Measurements from ENCODE around the gene FPGS.
"Not testable (repeated sequence)": the region's sequence is repeated elsewhere in the genome, so short reads cannot be mapped to it uniquely, and the experiment has no call there.

Gene FPGS

GRCh38 chr9:127812936-127813675 lies 10.4 kb downstream of the FPGS start:
- DNase-seq (ENCODE audit: low read depth): no peak

GRCh38 chr9:127813686-127814226 lies 11.1 kb downstream of the FPGS start:
- DNase-seq (ENCODE audit: low read depth): no peak

- no peak for DNase-seq (ENCODE audit: low read depth)
These were observed 12.2 kb downstream of the FPGS start for GRCh38 chr9:127814619-127815511.

DNA sequence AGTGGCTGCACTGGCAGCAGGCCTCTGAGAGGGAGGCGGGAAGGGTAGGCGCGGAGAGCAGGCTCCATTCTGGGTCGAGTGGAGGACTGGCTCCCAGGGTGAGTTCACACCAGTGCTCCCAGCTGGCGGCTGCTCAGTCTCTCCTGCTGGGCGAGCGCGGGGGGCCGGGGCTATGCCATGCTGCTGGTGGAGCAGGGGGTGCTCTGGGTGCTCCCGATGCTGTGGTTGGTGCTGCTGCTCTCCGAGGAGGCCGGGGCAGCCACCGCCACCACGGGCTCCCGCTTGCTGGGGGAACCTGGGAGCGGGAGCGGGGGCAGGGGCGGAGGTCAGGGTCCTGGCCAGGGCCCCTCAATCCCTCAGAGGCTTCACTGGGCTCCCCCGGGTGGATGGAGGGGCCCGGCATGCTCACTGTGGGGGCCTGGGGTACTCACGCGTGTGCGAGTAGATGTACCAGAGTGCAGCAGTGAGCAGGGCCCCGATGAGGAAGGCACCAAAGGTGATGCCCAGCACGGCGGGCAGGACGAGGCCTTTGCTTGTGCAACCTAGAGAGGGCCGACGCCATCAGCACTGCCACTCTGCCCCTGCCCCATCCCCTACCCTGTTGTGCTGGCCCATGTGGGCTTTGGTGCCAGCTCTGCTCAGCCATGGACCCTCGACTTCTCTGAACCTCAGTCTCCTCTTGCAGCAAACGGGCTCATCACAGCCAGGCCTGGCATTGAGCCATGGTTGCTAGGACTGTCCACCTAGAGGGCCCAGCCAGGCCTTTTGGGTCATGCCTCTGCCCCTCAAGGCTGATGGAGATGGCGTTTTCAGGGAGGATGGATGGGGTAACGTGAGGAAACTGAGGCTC lies 13.1 kb downstream of the FPGS start:
- no peak for DNase-seq (ENCODE audit: low read depth)

GRCh38 chr9:127816362-127816725 lies 13.7 kb downstream of the FPGS start:
- no peak for DNase-seq (ENCODE audit: low read depth)

- no peak for DNase-seq (ENCODE audit: low read depth)
These were observed 14.0 kb downstream of the FPGS start for GRCh38 chr9:127816728-127817127.

DNA sequence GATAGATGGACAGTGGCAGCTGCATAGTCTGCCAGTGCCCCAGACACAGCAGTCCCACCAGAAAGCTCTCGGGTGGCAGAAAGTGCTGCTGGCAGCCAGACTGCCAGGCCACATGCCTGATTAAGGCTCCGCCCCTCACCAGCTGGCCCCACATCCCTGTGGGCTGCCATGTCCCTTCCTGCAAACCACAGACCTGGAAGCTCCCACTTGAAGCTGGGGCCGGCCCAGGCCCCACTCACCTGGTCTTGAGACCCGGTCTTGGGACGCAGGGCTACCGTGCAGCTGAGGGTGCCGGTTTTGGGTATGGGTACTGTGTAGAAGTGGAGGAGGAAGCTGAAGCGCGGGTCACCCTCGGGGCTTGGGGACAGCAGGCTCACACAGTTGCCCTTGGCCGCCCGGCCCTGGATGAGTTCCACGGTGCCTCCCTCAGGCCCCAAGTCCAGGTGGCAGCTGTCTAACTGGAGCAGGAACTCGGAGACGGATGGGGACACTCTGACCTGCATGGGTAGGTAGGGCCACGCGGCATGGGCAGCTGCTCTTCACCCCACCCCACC lies 15.3 kb downstream of the FPGS start:
- no peak for DNase-seq (ENCODE audit: low read depth)

DNA sequence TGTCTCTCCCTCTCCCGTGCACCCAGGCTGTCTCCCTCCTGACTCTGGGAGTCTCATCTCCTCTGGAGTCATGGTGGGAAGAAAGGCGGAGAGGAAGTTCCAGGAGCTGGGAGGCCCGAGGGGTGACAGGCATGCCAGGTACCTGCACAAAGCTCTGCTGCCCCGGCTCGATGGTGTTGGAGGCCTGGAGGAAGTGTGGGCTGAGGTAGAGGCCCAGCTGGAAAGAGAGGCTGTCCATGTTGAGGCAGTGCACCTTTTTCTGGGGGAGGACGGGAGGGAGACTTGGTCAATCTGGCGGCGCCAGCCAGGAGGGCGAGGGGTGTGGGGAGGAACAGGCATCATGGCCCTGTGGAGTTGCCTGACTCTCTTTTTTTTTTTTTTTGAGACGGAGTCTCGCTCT lies 15.9 kb downstream of the FPGS start:
- no peak for DNase-seq (ENCODE audit: low read depth)

DNA sequence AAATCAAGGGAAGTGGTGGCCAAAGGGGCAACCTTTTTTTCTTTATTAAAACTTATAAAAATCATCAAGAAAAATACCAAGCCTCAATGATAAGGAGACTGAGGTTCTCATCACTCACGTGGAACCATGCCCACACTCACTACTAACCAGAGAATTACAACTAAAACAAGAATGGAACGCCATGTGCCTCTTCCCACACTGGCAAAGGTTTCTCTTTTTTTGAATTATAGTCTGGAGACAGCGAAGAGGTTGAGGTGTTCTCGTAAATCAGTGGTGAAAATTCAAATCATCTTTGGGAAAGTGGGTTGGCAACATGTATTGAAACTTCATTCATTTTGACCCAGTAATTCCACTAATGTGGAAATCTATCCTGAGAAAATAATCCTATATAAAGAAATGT lies 19.4 kb downstream of the FPGS start:
- no peak for DNase-seq (ENCODE audit: low read depth)

- no peak for DNase-seq (ENCODE audit: low read depth)
These were observed 22.8 kb downstream of the FPGS start for GRCh38 chr9:127825319-127826051.

GRCh38 chr9:127826253-127826913 lies 23.7 kb downstream of the FPGS start:
- no peak for DNase-seq (ENCODE audit: low read depth)

DNA sequence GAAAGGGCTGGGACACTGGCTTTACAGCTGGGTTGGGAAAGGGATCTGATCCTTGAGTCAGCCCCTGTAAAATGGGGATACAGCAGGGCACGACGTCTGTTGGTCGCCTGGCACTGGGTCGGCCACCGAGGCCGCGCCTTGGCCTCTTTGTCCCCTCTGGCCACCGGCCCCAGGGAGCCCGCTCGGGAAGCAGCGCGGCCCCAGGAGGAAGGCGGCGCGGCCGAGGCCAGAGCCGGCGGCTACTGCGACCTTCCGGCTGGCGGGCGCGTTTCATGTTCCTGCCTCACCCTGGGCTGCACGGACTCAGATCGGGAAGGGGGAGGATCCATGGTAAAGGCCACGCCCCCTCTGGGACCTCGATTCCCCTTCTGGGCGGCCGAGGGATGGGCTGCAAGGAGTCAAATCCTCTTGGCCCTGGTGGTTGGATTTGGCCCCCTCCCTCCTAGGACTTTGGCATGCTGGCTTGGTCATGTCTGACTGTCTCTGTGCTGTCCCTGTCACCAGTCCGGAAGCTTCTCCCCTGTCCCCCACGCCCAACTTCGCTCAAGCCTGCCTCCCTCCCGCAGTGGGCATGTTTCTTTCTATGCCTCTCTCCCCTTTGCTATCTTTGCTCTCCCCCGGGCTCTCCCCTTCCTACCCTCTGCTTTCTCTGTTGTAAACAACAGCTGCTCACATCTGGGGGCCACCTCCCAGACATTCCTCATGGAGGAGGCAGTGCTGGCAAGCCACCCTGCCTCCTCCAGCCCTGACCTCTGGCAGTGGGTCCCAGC lies 25.8 kb downstream of the FPGS start:
- peak; percentile 77 for DNase-seq (ENCODE audit: low read depth)

- DNase-seq (ENCODE audit: low read depth): no peak
These were observed 26.7 kb downstream of the FPGS start for GRCh38 chr9:127829205-127829906.

- no peak for DNase-seq (ENCODE audit: low read depth)
These were observed 29.6 kb downstream of the FPGS start for GRCh38 chr9:127832248-127832647.

DNA sequence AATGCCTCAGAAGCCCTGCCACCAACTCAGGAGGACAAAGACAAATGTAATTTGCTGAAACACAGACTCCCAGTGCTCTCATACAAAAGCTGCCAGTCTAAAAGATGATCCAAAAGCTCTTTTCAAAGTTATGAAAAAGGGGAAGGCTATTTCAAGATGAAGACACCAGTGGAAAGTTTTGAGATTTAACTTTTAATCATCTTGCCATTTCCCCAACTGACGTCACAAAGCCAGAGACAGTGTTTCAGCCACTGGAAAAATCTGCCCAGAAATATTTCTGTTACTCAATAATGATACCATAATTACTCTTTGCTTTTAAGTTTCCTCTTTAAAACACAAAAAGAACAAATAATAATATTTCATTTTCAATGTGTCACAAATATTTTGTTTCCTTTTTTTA lies 30.9 kb downstream of the FPGS start:
- peak; percentile 65 for DNase-seq (ENCODE audit: low read depth)

- peak; percentile 83 for DNase-seq (ENCODE audit: low read depth)
These were observed 33.4 kb downstream of the FPGS start for GRCh38 chr9:127835991-127836516.

- DNase-seq (ENCODE audit: low read depth): not testable (repeated sequence)
These were observed 33.9 kb downstream of the FPGS start for GRCh38 chr9:127836561-127836960.

DNA sequence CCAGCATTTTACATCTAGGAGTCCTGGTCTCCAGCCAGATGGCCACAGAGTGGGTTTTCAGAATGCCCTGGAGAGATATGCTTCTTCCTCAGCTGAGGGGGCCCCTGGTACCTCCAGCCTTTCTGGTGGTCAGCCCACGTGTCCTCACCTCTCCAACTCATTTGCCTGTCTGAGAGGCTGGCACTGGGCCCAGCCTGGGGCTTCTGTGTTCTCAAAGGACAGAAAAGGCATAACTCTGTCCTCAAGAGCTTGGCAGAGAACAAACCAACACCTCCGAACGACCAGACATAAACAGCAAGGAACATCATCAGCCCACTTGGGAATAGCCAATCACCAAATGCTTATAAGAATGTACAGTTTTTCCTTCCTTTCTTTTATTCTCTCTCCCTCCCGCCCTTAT lies 34.7 kb downstream of the FPGS start:
- DNase-seq (ENCODE audit: low read depth): no peak

Data from EH (cell line).